GM11168 (cell line): Measurements from ENCODE around the gene TOP3B.
"Not testable (repeated sequence)": the region's sequence is repeated elsewhere in the genome, so short reads cannot be mapped to it uniquely, and the experiment has no call there.

ENCODE experiments used
- in situ Hi-C: fragments of 300-500 bp; cut with MboI; formaldehyde crosslinking; loops from one replicate; pipeline ENCODE4 v1.12.0; 2022; ENCODE audit warnings: low sequenced_read_pairs; ENCODE audit not compliant: unreplicated experiment

TOP3B gene

DNA sequence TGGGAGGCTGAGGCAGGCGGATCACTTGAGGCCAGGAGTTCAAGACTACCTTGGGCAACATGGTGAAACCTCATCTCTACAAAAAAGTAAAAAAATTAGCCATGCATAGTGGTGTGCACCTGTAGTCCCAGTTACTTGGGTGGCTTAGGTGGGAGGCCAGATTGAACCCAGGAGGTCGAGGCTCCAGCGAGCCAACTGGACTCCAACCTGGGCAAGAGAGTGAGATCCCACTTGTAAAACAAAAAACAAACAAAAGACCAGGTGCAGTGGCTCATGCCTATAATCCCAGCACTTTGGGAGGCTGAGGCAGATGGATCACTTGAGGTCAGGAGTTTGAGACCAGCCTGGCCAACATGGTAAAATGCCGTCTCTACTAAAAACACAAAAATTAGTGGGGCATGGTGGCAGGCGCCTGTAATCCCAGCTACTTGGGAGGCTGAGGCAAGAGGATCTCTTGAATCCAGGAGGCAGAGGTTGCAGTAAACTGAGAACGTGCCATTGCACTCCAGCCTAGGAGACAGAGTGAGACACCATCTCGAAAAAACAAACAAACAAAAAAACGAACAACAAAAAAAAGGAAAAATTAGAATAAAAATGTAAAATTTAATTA is 68.4 kb downstream of the TOP3B start:
- in situ Hi-C loops = not testable (repeated sequence)

GRCh38 chr22:21910367-21910766 is 72.2 kb downstream of the TOP3B start:
- in situ Hi-C loops = not testable (repeated sequence)

DNA sequence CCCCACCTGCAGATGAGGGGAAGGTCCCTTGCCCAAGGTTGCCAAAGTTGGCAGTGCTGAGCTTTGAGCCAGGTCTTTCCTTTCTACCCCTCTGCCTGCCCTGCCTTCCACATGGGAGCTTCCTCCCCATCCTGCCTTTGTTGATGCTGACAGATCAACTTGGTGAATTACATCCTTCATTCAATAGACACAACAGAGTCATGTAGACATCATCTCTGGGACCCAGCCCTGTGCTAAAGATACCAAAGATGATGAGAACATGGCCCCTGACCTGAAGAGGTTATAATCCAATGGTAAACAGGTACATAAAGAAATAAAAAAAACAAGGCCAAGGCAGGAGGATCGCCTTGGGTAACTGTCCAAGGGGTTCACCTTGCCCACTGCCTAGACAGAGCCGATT is 72.7 kb downstream of the TOP3B start:
- in situ Hi-C loops = no loop called here

DNA sequence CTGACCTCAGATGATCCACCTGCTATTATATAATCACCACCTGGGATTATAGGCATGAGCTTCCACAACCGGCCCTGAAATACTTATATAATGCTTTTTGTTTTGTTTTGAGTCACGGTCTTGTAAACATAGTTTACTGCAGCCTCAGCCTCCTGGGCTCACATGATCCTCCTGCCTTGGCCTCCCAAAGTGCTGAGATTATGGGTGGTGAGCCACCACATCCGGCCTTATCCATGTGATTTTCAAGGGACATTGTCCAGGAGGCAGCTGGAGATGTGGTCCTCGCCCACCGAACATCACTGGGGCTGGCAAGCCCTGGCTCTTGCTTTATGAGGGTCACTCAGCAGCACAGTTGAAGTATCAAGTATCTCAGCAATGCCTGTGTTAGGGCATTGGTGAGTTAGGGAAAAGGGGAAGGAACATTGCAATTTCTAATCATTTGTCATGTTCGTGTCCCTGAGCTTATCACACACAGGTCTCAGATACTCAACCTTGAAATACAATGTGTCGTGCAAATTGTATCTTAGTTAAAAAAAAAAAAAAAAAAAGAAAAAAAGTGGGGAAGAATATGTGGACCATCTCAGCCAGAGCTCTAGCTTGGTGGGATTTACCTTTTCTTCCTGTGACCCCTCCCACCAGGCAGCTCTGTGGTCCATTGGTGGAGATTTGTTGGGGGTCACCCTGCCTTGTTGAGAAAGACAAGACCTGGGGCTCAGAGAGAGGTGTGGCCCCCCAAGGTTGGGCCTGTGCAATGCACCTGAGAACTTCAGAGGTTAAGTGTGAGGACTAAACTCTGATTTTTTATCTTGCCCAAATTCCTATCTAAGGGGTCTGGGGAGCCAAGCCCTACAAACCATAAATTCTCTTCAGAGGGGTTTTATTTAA is 74.7 kb downstream of the TOP3B start:
- in situ Hi-C loops = no loop called here
